Middle frontal gyrus (tissue), 1 donor: ENCODE measurements around the gene SOHLH1.

Experiments used
- DNase-seq: peaks from one replicate; pipeline ENCODE4 v3.0.0-alpha.2; 2015; ENCODE audit warnings: low spot score; ENCODE audit errors: extremely low spot score

Gene SOHLH1

DNA sequence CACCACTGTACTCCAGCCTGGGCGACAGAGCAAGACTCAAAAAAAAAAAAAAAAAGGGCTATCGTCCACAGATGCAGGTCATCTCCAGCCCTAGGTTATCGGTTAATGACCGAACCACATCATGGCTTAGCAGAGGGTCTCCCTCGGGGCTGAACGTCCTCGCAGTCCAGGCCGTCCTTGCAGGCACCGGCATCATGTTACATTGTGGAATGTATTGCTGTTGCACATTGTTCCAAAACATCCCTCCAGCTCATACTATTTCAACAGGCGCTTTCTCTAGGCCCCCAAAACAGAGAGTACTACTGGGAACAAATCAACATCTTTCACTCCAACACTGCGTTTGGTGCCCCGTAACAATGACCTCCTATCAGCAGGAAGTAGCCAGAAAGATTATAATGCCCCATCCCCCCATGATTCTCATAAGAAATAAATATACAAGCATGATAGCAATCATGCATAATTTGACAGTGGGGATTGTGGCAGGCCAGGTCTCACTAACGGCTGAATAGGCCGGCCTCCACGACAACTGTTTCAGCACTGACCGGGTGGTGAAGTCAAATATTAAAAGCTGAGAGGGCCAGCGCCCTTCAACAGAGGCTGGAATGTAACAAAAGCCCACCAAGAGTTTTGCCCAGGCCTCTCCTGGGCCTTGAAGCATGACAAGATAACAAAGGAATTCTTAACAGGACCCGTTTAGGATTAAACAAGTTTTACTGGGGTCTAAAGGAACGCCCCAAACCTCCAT is 37.3 kb downstream of the SOHLH1 start:
- DNase-seq, result no peak

DNA sequence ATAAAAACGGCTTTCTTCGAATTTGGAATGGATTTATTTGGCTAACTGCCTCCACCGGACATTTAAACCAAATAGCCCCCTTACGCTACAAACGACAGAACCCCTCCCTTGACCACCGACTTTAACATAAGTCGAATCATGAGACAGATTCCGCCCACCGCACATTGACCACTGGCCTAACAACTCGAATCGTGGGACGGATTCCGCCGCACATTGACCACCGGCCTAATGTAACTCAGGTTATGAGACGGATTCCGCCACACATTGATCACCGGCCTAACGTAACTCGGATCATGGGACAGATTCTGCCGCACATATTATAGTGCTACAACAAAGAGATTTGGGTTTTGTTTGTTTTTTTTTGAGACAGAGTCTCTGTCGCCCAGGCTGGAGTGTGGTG is 38.9 kb downstream of the SOHLH1 start:
- DNase-seq, result no peak

DNA sequence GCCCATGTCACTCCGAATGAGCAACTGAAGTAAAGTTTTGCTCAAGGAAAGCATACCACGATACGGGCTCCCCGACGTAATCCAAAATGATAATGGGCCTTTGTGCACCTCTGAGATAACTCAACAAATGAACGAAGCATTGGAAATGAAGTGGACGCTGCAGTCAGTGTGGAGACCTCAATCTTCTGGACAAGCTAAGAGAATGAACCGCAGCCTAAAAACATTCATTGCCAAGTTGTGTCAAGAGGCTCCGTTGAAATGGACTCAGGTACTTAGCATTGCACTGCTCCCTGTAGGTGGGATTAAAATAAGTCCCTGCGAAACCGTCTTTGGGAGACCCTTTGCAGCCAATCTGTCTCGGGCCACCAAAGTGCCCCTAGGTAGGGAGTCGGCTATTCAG is 40.0 kb downstream of the SOHLH1 start:
- DNase-seq, result no peak

DNA sequence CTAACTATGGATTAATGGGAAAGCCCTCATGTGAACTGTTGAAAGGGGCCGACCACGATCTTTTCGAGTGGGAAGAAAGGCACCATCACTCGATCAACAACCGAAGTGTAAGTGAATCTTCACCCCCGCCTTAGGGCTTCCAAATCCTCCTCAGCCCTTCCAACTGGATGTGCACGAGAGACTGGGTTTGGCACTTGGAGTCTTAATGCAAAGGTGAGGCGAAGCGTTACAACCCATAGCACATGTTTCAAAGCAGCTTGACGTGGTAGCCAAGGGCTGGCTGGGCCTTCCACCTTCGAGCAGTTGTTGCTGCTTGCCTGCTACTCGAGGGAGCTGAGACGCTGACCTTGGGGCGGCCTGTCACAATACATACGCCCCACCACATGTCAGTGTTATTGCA is 41.9 kb downstream of the SOHLH1 start:
- no peak for DNase-seq

DNA sequence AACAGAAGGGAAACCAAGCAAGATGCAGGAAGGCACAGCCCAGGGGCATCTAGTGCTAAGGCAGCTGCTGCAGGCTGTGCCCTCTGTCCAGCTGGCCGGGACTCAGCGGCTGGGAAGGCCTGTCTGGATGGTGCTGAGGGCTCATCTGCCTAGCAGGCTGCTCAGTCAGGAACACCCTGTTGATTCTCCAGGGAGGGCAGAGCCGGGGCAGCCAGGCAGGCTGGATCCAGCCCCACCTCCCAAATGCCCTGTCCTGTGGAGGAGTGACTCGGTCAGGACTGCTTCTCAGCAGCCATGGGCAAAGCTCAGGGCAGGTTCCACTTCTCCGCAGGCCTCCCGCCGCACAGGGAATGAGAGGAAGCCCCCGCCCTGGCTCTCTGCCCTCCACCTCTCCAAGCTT is 44.0 kb downstream of the SOHLH1 start:
- no peak for DNase-seq

DNA sequence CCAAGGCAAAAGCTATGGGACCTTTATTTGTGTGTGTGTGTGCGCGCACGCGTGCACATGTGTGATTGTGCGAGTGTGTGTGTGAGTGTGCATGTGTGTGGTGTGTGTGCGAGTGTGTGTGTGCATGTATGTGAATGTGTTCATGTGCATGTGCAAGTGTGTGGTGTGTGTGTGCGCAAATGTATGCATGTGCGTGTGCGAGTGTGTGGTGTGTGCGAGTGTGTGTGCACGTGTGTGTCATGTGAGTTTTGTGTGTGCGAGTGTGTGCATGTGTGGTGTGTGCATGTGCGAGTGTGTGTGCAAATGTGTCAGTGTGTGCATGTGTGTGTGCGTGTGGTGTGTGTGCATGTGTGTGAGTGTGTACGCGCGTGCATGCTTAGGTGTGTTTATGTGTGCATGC is 48.9 kb downstream of the SOHLH1 start:
- DNase-seq, result no peak

DNA sequence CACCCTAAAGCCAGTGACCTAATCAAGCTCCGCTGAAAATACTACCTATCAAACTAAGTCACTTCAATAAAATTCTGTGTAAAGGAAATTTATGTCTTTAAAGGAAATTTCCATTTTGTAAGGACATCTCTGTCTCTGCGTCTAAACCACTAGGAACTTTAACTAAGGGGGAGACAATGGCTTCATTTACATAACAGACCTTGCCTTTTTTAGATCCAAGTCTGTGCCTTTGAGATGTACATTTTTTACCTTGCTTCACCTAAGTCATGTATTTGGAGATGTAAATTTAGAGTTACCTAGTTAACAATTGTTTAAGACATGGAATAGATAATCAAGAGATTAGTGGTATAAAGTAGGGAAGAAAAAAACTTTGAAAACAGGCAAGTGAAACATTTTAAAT is 49.8 kb downstream of the SOHLH1 start:
- DNase-seq, result no peak

DNA sequence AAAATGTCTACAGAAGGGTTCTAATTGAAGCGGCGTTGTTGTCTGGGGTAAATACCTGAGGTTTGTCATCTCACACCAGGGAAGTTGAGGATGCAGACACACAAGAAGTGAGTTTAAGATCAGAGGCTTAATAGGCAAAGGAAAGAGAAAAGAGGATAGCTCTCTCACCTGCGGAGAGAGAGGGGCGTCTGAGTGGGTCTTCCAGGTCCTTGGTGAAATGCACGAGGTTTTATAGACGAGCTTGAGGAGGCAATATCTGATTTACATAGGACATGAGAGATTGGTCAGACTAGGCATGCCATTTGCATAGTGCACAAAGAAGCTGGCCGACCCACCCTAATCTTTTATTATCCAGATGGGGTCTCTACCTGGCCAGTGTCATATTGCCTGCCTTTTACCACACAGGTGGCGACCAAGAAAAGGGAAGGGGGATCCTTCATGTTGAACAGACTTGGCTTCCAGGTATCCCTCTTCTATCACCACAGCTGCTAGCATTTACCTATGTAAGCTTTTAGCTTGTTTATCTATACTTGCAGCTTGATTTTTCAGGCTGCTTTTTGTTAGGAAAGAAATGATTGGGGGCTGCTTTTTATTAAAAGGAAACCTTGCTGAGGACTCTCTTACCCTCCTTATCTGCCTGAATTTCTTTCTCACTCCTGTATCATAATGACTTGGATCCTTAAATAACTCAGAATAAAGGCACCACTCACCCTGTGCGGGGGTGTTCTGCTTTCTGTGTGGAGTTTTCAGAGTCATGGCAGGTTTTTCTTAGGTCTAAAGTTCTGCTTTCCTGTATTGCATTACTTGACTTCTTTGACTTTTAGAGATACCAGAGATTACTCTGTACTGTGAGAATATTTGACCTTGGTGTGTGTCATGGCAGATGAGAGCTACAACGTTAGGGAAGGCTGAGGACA is 50.5 kb downstream of the SOHLH1 start:
- no peak for DNase-seq

DNA sequence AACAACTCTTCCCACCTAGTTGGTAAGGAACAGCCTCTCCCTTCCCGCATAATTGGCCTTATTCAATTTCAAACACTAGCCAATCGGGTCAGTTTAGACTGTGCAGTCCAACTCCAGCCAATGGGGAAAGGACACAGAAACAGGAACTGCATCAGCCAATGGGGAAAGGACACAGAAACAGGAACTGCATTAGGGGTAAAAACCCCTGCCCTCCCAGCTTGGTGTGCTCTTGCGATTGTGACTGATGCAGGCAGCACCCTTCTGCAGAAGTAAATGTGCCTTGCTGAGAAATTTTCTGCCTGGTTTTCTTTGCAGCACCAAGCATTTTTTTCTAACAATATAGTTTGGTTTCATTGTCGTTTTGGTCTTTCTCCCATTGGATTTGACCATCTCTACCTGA is 51.4 kb downstream of the SOHLH1 start:
- DNase-seq, result no peak

DNA sequence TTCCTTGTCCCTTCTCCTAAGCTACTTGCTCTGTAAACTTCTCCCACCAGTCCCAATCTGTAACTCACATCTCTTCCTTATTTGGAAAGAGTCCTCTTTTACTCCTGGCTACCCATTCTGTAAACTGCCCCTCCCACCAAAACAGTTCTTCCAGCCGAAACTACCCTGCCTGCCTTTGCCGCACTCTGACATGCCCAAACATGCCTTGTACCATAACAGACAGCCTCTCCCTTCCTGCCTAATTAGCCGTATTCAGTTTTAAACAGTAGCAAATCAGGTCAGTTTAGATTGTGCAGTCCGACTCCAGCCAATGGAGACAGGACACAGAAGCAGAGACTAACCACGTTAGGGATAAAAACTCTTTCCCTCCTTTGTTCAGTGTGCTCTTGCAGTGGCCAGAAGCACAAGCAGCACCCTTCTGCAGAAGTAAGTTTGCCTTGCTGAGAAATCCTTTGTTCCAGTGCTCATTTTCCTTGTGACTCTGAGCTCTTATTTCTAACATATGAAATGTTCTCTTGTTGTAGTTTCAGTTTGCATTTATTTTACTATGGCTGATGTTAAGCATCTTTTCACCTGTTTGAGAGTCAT is 54.6 kb downstream of the SOHLH1 start:
- DNase-seq, result no peak
